ENCODE data around the gene ERC1. TPM values are rescaled to one million over a fixed set of nuclear protein-coding genes. Genes with fewer than 3 reads are reported as not detected.
A peak's percentile ranks its signal among the peaks of the same experiment; 100 is the strongest.
"Not testable (repeated sequence)": the region's sequence is repeated elsewhere in the genome, so short reads cannot be mapped to it uniquely, and the experiment has no call there.

The ERC1 gene
- polyA plus RNA-seq, 6 donors from 2014 or later: 6.9 to 26.2 (median 17.9) TPM

DNA sequence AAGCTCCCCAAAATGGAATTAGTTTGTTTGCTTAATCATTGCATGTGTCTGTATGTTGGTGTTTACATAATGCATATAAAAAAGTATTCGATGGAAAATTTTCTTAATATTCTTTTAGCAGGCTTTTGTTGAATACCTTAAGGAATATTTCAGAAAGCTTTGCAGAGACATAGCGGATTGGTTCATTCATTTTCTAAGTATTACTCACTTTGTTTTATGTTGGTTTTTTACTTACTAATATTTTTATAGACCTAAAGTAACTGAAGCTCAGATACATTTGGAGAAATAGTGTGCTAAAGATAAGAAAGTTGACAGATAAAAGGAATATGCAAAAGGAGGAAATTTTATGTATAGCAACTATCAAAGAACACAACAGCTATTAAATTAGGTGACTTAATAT lies 191.0 kb downstream of the ERC1 start:
- Mint-ChIP-seq H3K27me3 (no peaks in the 10 kb centered on the region), H3K36me3 (peaks cover 5 to 22% of the 10 kb centered on the region in 2 donors), H3K27ac (no peak overlapping the region), H3K4me1 (peaks cover 0 to 5% (median 0%) of the 10 kb centered on the region in 3 donors), H3K9me3 (no peaks in the 10 kb centered on the region), H3K4me3 (no peak overlapping the region)
- no peak for ATAC-seq (ENCODE audit: low read depth in 2 of 2)
- DNase-seq: no peak

DNA sequence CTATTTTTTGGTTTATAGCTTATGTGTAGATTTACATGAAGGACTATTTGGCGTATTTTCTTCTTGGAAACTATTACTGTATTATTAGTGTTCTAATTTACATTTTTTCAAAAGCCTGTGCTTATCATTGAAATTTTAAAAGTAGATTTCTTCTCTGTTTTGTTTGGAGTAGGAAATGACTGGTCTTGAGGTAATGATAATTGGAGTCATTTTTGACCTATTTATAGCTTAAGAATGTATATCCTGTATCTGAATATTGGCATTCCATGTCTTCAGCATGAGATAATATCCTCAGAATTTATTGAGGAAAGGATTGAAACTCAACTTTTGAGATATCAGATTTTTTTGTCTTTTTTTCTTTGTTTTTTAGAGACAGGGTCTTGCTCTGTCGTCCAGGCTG lies 193.4 kb downstream of the ERC1 start:
- Mint-ChIP-seq H3K36me3 (peaks cover 13 to 23% of the 10 kb centered on the region in 2 donors), H3K4me3 (no peak overlapping the region), H3K27ac (no peak overlapping the region), H3K4me1 (peaks cover 0 to 5% (median 0%) of the 10 kb centered on the region in 3 donors), H3K9me3 (no peaks in the 10 kb centered on the region), H3K27me3 (no peaks in the 10 kb centered on the region)
- no peak for ATAC-seq (ENCODE audit: low read depth in 2 of 2)
- DNase-seq: no peak

DNA sequence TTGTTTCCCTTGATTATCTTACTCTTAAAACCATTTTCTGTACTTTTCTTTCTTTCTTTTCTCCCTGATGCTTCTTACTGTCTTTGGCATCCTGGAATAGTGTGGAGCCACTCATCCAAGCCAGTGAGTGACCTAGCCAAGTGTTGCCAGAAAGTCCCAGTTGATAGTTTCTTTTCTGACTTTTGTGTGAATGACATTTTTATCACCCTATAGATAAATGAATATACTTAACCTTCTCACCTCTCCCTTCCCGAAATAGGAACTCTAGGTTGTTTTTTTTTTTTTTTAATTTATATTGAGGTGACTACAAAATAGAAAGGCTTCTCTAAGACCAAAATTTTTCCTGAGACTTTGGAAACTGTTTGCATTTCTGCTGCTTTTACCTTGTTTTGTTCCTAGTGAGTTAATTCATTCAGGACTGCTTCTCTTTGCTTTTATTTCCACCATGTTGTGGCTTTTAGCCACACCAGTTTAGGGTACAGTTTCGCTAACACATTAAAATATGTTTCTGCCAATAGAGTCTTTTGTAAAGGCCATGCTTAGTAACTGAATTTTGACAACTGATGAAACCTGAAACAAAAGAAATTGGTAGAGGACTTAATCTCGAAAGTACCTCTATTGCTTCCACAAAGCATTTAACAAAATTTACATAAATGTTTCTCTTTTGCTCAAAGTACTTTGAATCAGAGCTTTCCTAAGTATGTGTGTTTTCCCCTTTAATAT lies 194.6 kb downstream of the ERC1 start:
- Mint-ChIP-seq H3K4me1 (peaks cover 0 to 5% (median 0%) of the 10 kb centered on the region in 3 donors), H3K27me3 (no peaks in the 10 kb centered on the region), H3K27ac (peak overlapping the region in 1 of 6 donors; percentile 40), H3K9me3 (no peaks in the 10 kb centered on the region), H3K36me3 (peaks cover 13 to 21% of the 10 kb centered on the region in 2 donors), H3K4me3 (no peak overlapping the region)
- DNase-seq (no peak), ATAC-seq (ENCODE audit: low read depth in 2 of 2) (no peak)

DNA sequence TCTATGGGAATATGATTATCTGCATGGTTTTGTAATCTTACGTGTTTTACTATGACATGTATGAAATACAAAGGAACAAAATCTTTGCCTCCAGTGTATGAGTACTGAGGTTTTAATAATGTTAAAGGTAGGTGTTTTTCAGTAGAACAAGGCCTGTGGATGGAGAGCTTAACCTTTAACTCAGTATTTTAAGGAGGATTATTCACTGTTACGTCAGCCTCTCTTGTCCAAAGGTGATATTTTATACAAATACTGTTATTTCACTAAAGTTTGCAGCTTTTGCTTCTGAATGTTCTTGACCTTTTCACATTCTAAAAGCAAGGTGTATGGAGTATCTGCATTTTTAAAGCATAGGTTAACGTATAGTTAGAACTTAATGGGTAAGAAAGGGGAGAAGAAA lies 195.3 kb downstream of the ERC1 start:
- Mint-ChIP-seq H3K27me3 (no peaks in the 10 kb centered on the region), H3K4me1 (peaks cover 0 to 5% (median 0%) of the 10 kb centered on the region in 3 donors), H3K27ac (peak overlapping the region in 1 of 6 donors; percentile 63), H3K36me3 (peaks cover 13 to 16% of the 10 kb centered on the region in 2 donors), H3K4me3 (no peak overlapping the region), H3K9me3 (no peaks in the 10 kb centered on the region)
- ATAC-seq (ENCODE audit: low read depth in 2 of 2) (no peak), DNase-seq (no peak)

DNA sequence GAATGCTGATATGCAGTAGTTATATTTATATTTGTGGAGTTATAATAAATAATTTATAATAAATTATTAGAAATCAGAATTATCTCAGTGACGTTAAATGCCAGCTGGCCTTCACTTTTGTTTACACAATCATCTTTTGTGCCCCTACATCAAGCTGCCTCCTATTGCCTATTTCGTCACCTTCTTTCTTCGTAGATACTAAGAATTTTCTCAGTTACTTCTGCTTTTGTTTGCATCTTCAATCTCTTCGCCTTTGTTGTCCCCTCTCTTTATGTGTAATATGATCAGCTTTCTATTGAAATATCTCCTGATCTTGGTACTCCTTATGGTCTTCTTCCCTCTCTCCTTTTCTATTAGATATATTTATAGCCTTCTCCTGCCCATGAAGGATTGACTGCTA lies 197.0 kb downstream of the ERC1 start:
- H3K27ac Mint-ChIP-seq: peak overlapping the region in 1 of 6 donors; percentile 50
- no peak overlapping the region for H3K4me3 Mint-ChIP-seq

DNA sequence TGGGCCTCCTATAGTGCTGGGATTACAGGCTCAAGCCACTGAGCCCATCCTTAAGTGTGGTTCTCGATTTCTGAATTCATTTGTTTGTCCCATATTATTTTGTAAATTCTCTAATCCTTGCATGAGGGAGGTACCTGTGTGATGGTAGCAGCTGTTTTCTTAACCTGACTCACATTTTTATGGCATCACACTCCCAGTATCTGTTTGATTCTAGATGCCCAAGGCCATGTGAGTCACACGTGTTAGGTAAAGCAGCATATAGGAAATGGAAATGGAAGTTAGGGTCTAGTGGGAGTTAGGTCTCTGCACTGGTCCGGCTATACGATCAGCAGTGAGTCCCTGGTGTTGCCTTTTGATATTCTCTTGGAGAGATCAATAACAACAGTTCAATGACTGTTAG lies 198.1 kb downstream of the ERC1 start:
- Mint-ChIP-seq H3K36me3 (peaks cover 9 to 13% of the 10 kb centered on the region in 2 donors), H3K27ac (no peak overlapping the region), H3K9me3 (no peaks in the 10 kb centered on the region), H3K4me1 (peaks cover 0 to 11% (median 0%) of the 10 kb centered on the region in 3 donors), H3K27me3 (no peaks in the 10 kb centered on the region), H3K4me3 (no peak overlapping the region)
- no peak for ATAC-seq (ENCODE audit: low read depth in 2 of 2)
- no peak for DNase-seq

More for the DNA sequence above, 197.0 kb downstream of the ERC1 start:
- Mint-ChIP-seq H3K9me3 (no peaks in the 10 kb centered on the region), H3K27me3 (no peaks in the 10 kb centered on the region), H3K36me3 (peaks cover 9 to 13% of the 10 kb centered on the region in 2 donors), H3K4me1 (peaks cover 0 to 11% (median 0%) of the 10 kb centered on the region in 3 donors)
- no peak for DNase-seq
- no peak for ATAC-seq (ENCODE audit: low read depth in 2 of 2)

DNA sequence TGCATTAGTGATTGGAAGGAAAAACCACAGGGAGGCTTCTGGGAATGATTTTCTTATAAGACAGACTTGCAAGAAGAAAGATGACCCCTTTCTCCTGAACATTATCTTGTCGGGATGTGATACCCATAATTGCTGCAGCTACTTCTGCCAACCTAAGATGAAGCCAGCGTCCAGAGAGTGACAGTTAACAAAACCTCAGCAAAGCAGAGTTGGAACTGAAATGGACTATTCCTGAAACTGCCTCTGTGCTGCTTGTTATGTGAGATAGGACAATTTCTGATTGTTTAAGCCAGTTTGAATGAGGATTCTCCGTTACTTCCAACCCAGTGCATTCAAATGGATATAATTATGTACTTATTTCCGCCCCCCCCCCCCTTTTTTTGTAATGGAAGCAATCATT lies 204.5 kb downstream of the ERC1 start:
- Mint-ChIP-seq H3K4me1 (peaks cover 0 to 6% (median 4%) of the 10 kb centered on the region in 3 donors), H3K27me3 (no peaks in the 10 kb centered on the region), H3K9me3 (peaks cover 0 to 8% (median 6%) of the 10 kb centered on the region in 7 donors), H3K27ac (no peak overlapping the region), H3K36me3 (peaks cover 10 to 13% of the 10 kb centered on the region in 2 donors), H3K4me3 (no peak overlapping the region)
- ATAC-seq (ENCODE audit: low read depth in 2 of 2) (no peak), DNase-seq (no peak)

DNA sequence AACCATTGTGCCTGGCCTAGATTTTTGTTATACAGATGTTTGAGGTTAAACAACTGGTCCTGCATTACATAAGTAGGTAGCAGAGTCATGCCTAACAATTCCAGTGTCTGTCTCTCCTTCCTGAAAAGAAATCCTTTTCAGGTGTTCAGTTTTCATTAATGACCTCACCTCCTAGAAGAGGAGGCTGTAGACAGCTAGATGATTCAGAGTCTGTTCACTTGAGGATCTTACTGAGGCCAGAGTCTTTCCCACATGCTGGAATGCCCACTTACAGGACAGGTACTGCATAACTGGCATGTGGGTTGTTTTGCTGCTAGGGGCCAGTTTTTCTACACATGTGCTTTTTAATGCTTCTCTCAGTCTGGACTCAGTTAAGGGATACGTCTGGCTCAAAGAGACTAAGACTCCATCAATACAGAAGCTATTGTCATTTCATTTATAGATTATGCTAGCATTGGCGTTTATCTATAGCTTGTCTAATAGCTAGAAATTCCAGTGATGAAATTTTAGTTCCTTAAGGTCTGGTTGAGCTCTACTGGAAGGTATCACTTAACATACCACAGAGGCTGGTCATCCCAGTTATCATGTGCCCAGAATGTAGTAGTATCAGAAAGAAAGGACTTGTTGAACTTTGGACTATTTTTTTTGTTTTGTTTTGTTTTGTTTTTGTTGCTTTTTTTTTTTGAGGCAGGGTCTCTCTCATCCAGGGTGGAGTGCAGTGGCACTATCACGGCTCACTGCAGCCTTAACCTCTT lies 206.4 kb downstream of the ERC1 start:
- Mint-ChIP-seq H3K27ac (peak overlapping the region in 2 of 6 donors; percentile 21 to 52), H3K4me1 (peaks cover 0 to 8% (median 2%) of the 10 kb centered on the region in 3 donors), H3K36me3 (peaks cover 10 to 13% of the 10 kb centered on the region in 2 donors), H3K27me3 (no peaks in the 10 kb centered on the region), H3K4me3 (no peak overlapping the region), H3K9me3 (peaks cover 0 to 8% (median 6%) of the 10 kb centered on the region in 7 donors)
- no peak for ATAC-seq (ENCODE audit: low read depth in 2 of 2)
- no peak for DNase-seq

DNA sequence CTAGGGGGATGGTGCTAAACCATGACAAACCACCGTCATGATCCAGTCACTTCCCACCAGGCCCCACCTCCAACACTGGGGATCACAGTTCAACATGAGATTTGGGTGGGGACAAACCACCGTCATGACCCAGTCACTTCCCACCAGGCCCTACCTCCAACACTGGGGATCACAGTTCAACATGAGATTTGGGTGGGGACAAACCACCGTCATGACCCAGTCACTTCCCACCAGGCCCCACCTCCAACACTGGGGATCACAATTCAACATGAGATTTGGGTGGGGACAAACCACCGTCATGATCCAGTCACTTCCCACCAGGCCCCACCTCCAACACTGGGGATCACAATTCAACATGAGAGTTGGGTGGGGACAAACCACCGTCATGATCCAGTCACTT lies 207.8 kb downstream of the ERC1 start:
- not testable (repeated sequence) for DNase-seq; H3K4me1 Mint-ChIP-seq; H3K27me3 Mint-ChIP-seq; H3K4me3 Mint-ChIP-seq; H3K9me3 Mint-ChIP-seq; ATAC-seq (ENCODE audit: low read depth in 2 of 2); H3K27ac Mint-ChIP-seq
- H3K36me3 Mint-ChIP-seq: peaks cover 10 to 13% of the 10 kb centered on the region in 2 donors

DNA sequence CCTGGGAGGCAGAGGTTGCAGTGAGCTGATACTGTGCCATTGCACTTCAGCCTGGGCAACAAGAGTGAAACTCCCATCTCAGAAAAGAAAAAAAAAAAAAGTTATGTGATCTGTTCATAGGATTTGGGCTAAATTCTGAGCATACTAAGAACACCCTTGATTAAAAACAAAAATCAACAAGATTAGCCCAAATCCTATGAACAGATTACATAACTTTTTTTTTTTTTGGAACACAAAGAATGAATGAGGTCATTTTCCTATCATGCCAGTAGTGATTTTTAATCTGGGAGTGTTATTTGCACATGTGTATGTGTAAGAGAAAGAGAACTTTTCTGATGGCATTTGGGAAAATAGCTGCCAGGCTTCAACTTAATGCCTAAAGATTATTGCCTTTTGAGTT lies 208.7 kb downstream of the ERC1 start:
- H3K27me3 Mint-ChIP-seq: no peaks in the 10 kb centered on the region
- no peak overlapping the region for H3K27ac Mint-ChIP-seq
- DNase-seq (no peak), ATAC-seq (ENCODE audit: low read depth in 2 of 2) (no peak)
- peaks cover 10 to 13% of the 10 kb centered on the region in 2 donors for H3K36me3 Mint-ChIP-seq
- H3K4me1 Mint-ChIP-seq: peaks cover 0 to 8% (median 0%) of the 10 kb centered on the region in 3 donors
- H3K4me3 Mint-ChIP-seq: no peak overlapping the region
- peaks cover 0 to 8% (median 6%) of the 10 kb centered on the region in 7 donors for H3K9me3 Mint-ChIP-seq

DNA sequence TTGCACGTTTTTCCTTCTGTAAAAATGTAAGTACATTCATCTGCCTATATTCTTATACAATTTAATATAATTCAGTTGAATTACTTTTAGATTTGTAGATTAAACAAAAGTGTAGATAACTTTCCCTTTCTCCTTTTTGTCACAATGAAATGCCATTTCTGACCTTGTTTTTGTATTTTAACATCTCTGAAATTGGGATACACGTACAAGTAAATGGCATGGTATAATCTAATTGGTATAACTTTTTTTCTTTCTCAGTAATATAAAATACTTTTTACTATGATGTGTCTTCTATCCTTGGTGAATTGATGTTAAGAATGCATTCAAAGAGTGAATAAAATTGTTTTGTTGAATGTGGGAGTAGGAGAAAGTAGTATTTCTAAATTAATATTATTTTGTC lies 210.0 kb downstream of the ERC1 start:
- Mint-ChIP-seq H3K4me3 (no peak overlapping the region), H3K36me3 (peaks cover 5 to 10% of the 10 kb centered on the region in 2 donors), H3K27me3 (no peaks in the 10 kb centered on the region), H3K27ac (no peak overlapping the region), H3K9me3 (peaks cover 0 to 8% (median 6%) of the 10 kb centered on the region in 7 donors), H3K4me1 (peaks cover under 1 to 9% (median 8%) of the 10 kb centered on the region in 3 donors)
- ATAC-seq (ENCODE audit: low read depth in 2 of 2) (no peak), DNase-seq (no peak)

DNA sequence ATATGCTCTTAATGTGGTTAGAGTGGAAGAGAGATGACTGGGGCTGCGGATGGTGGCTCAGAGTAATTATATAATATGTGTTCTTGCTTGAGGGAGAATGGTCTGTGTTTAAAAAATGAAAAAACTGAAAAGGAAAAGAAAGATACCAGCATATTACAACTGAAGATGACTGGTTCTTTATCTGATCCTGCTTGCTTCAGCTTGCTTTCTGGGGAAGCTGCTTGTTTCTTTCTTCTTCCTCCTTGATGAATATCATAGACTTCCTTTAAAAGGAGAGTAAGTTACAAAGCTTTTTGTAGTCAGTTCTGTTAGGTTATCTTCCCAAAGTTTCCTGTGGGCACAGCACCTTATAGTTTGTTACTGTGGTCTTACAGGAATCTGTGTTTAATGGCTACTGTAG lies 210.9 kb downstream of the ERC1 start:
- H3K27ac Mint-ChIP-seq: peak overlapping the region in 5 of 6 donors; percentile 1 to 86 (median 24)

DNA sequence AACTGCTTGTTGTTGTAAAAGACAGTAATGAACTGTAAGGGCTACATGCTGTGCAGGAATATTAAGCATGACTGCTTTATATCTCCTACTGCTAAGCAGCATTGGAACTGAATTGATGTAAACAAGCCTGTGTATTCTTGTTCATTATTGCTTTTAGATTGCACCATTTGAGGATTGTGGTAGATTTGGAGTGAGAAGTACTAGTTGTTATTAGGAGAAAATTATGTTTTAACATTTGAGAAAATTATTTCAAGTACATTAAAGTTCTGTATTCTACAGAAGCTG lies 212.7 kb downstream of the ERC1 start:
- DNase-seq (no peak), ATAC-seq (ENCODE audit: low read depth in 2 of 2) (no peak)
- no peak overlapping the region for H3K27ac Mint-ChIP-seq
- H3K27me3 Mint-ChIP-seq: no peaks in the 10 kb centered on the region
- peaks cover 12 to 27% (median 17%) of the 10 kb centered on the region in 3 donors for H3K4me1 Mint-ChIP-seq
- H3K36me3 Mint-ChIP-seq: no peaks in the 10 kb centered on the region
- peaks cover 0 to under 1% (median 0%) of the 10 kb centered on the region in 7 donors for H3K9me3 Mint-ChIP-seq
- no peak overlapping the region for H3K4me3 Mint-ChIP-seq

More for the DNA sequence above, 210.9 kb downstream of the ERC1 start:
- Mint-ChIP-seq H3K27me3 (no peaks in the 10 kb centered on the region), H3K9me3 (peaks cover 0 to 8% (median 6%) of the 10 kb centered on the region in 7 donors), H3K4me1 (peaks cover 7 to 14% (median 10%) of the 10 kb centered on the region in 3 donors), H3K36me3 (peaks cover 2 to 5% of the 10 kb centered on the region in 2 donors), H3K4me3 (peak overlapping the region in 1 of 8 donors; percentile 43)
- no peak for ATAC-seq (ENCODE audit: low read depth in 2 of 2)
- no peak for DNase-seq

All from naive B cell (primary cell).